ENCODE measurements around the gene RAD50.
"Not testable (repeated sequence)": the region's sequence is repeated elsewhere in the genome, so short reads cannot be mapped to it uniquely, and the experiment has no call there.

Gene RAD50

DNA sequence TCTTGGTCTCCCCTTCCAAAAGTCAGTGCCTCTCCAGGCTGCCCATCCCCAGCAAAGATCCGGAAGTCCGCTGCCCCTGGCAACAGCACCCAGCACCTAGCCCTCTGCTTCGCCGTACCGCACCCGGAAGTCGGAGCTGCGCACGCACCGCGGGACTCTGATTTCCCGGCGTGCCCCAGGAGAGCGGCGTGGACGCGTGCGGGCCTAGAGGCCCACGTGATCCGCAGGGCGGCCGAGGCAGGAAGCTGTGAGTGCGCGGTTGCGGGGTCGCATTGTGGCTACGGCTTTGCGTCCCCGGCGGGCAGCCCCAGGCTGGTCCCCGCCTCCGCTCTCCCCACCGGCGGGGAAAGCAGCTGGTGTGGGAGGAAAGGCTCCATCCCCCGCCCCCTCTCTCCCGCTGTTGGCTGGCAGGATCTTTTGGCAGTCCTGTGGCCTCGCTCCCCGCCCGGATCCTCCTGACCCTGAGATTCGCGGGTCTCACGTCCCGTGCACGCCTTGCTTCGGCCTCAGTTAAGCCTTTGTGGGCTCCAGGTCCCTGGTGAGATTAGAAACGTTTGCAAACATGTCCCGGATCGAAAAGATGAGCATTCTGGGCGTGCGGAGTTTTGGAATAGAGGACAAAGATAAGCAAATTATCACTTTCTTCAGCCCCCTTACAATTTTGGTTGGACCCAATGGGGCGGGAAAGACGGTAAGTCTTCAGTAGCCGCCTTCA is at the start of gene RAD50:
TSS of gene RAD50 (plus strand) at position 215 of the 715 bp plus-strand sequence. CDS start at position 563, 348 bp downstream.
- peak; percentile 93 for DNase-seq

DNA sequence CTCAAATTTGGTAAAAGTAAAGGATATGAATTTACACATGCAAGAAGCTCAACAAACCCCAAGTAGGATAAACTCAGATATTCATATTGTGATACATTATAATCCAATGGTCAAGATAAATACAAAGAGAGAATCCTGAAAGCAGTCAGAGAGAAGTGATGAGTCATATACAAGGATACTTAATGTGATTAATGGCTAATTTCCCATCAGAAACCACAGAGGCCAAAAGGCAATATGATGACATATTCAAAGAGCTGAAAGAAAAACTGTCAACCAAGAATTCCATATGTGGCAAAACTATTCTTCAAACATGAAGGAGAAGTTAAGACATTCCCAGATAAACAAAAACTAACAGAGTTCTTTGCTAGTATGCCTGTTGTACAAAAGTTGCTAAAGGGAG is 46.7 kb upstream of the RAD50 start:
- DNase-seq = no peak

DNA sequence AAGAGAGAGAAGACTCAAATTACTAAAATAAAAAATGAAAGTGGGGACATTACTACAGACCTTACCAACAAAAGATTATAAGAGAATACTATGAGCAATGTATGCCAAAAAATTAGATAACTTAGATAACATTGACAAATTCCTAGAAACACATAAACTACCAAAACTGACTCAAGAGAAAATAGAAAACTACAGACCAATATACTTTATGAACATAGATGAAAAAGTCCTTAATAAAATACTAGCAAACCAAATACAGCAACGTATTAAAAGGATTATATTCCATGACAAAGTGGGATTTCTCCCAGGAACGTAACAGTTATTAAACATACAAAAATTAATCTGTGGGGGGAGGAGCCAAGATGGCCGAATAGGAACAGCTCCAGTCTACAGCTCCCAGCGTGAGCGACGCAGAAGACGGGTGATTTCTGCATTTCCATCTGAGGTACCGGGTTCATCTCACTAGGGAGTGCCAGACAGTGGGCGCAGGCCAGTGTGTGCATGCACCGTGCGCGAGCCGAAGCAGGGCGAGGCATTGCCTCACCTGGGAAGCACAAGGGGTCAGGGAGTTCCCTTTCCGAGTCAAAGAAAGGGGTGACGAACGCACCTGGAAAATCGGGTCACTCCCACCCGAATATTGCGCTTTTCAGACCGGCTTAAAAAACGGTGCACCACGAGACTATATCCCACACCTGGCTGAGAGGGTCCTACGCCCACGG is 43.0 kb upstream of the RAD50 start:
- not testable (repeated sequence) for DNase-seq

DNA sequence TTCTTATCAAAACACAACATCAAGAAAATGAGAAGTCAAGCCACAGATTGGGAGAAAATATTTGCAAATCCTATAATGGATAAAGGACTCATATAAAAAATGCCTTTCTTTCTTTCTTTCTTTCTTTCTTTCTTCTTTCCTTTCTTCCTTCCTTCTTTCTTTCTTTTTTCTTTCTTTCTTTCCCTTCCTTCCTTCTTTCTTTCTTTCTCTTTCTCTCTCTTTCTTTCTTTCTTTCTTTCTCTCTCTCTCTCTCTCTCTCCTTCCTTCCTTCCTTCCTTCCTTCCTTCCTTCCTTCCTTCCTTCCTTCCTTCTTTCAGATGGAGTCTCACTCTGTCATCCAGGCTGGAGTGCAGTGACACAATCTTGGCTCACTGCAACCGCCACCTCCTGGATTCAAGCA is 34.7 kb upstream of the RAD50 start:
- DNase-seq = not testable (repeated sequence)

DNA sequence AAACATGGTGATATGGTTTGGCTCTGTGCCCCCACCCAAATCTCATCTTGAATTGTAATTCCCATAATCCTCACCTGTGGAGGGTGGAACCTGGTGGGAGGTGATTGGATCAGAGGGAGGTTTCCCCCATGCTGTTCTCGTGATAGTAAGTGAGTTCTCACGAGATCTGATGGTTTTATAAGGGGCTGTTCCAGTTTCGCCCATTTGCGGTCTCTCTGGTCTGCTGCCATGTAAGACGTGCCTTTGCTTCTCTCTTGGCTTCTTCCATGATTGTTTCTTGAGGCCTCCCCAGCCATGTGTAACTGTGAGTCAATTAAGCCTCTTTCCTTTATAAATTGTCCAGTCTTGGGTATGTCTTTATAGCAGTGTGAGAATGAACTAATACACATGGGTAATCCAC is 31.9 kb upstream of the RAD50 start:
- DNase-seq = not testable (repeated sequence)

DNA sequence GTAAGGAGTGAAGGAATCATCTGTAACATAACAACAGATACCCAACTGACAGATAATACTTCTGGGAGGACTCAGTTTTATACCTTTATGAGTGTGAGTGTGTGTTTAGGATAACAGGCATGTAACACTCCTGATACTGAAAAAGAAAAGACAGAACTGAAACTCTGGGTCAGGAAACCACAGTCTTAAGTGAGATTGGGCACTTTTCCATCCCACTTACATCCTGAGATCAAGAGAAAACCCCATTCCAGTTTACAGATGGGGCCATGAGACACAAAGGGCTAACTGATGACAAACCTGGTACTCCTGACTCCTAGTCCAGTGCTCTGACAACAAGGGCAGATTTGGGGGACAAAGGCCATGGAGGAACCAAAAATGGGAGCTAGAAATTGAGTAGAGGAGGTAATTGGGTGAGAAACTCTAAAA is 31.5 kb upstream of the RAD50 start:
- DNase-seq = no peak

DNA sequence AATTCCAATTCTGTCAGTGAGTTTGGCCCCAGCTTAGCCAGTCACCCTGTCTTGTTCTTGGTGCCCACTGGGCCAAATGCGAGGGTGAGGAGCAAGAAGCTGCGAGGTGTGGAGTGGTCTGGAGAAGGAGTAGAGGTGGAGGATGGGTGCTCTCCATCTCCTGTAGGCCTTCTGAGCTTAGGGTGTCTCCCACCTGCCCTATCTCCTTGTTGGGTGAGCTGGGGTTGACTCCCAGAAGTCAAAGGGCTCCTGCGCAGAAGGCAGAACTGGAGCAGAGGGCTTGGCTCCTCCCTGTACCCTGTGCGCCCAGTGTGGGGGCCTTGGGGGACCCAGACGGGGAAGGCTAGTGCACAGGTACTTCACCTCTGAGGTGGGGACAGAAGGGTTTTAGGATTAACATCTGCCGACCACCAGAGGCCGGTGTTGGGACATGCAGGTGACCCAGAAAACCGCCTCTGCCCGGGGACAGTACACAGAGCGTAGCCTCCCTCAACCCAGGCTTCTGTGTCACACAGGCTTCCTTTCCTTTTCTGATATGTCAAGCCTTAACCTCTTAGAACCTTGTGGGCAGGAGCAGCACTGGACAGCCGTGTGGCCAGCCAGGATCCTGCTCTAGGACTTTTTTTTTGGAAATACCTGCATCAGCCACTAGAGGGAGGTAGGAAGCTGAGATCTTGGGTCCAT is 30.3 kb upstream of the RAD50 start:
- peak; percentile 58 for DNase-seq

DNA sequence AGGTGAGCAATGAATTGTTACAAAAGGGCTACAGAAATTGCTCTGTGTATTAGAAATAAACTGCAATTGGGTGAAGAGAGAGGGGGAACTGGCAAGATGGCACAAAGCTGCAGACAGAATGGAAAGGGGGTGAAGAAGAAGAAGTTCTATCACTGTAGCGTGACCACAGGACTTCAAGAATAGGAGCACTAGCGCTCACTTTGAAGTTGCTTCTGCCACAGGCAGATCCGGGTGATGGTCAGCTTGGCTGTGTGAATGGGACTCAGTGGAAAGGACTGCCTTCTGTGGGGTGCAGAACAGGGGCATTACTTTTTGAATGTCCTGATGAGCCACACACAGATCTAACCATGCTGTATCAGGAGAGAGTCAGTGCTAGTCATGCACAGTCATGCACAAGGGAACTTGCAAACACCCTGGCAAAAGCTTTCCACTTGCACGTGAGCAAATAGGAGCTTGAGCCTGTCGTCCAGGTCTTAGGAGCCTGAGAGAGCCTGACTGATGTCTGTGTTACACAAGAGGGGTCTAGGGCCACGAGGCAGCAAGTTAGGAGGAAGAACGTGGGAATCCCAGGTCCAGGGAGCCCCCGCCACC is 29.7 kb upstream of the RAD50 start:
- DNase-seq = no peak

DNA sequence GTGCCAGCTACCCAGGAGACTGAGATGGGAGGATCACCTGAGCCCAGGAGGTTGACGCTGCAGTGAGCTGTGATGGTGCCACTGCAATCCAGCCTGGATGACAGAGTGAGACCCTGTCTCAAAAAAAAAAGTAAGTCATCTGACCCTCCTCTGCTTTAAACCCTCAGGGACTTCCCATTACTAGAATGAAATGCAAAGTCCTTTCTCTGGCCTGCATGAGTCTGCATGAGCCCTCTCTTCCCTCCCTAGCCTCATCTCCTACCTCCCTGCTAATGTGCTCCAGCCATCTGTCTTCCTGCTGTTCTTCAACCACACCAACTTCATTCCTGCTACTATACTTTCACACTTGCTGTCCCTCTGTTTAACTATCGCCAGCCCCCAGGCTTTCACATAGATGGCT is 28.8 kb upstream of the RAD50 start:
- DNase-seq = no peak

DNA sequence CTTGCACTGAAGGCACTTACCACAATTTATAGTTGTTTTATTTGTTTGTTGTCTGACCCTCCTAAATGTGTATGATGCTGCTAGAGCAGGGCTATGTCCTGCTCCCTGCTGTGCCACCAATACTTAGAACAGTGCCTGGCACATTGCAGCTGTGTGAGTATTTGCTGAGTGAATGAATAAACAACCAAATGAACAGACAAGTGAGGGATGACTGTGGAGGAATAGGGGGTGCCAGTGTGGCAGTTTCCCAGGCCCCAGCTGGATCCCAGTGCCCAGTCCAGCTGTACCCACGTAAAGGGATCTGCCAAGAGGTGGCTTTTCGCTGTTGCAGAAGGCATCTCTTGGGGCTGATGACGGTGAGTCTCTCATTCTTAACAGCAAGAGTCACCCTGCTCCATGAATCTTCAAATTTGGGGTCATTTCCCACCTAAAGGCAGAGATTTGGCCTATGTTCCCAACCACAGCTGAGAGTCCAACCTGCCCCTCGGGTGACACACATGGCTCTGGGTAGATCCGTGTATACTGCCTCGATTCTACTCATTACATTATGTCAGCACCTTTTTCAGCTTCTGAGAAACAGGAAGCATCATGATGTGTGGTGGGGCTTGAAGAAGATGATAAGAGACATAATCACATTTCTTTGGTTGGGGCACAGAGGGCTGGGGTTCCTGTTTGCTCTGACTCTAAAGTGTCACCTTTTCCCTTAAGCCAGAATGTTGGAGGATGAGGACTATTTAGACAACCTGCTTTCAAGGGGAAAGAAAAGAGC is 27.7 kb upstream of the RAD50 start:
- DNase-seq = peak; percentile 13

DNA sequence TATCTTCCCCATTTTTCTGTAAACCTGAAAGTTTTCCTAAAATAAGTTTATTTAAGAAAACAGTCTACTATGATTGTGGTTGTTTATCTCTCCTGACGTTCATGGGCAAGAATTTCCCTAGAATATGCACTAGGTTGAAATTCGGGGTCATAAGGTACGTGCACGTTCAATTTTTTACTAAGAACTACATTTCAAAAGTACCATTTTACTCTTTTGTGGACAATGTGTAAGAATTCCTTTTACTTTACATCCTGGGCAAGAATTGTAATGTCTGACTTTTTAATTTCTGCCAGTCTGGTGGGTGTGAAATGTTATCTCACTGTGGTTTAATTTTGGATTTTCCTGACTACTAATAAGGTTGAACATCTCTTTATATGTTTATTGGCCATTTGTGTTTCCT is 25.8 kb upstream of the RAD50 start:
- DNase-seq = no peak

DNA sequence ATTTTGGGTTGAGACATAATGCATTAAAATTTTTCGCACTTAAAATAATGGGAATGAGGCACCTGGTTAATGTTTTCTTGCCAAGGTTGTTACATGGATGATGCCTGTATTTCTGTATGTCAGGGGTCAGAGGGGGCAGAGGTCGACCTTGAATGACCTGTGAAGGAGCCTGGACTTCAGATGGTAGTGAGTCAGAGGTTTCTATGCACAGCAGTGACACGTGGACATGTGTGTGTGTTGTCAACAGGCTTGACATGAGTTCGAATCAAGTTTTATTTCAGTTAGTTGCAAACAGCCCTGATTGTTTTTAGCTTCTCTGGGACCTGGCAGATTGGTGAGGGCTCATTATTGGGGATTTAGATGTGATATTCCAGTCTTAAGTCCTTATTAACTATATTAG is 17.1 kb upstream of the RAD50 start:
- no peak for DNase-seq

DNA sequence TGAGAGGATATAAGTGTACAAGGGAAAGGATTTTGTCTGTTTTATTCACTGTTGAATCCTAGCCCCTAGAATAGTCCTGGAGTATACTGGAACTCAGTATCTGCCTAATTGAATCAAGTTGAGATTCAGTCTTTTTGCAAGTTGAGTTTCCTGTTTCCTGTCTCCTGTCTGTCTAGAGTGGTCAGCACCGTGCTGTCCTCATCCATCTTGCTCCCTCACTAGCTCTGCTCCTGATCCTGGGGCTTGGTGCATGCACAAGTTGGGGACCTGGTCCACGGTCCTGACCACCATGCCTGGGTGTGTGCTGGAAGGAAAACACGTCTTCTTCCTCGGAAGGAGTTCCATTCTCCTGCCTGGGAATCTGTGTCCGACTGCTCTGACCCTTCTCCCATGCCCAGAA is 16.6 kb upstream of the RAD50 start:
- no peak for DNase-seq

DNA sequence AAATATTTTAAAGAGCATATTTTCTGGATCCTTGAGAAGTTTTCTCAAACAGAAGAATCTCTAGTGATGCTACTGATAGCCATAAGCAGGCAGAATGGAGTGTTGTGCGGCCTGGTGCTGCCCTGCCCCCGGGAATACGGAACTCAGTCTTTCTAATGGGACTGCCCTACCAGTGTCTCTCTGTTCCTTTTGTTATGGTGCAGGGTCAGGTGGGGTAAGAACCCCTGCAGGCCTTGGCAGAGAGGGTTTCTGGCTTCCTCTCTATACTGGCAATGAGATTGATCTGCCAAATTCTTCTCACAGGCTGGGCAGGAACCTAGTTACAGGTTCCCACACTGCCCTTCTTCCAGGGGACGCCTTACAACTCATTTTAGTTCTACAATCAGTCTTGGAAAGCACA is 16.0 kb upstream of the RAD50 start:
- no peak for DNase-seq

DNA sequence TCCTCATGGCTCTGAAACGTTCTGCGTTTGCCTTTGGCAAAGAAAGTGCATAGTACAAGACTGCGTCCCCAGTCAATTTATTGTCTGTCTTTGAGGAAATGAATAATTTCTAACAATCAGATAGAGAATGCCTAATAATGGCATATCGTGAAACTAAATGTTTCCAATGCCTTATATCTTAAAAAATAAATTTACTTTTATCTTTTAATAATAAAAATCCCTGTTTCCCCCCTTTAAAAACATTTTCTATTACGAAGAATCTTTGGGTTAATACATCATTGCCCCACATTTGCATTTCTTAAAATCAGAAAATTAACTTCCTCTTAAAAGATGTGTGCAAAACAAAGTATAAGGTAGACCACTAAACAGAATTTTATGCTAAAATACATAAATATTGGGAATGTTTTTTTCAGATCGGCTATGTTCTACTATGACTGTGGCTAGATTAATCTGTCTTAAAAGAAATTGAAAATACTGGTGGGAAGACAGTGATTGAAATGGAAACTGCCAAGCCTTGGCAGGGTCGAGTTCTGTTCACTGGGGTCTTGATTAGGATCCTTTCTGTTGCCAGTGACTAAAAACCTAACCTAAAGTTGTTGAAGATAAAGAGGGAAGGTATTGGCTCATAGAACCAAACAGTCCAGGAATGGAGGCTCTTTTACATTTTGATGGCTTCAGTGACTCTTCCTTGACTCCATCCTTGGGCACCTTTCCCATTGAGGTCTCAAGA is 13.1 kb upstream of the RAD50 start, which contains the start of gene IL5:
TSS of gene IL5 (minus strand) at position 51 of the 730 bp plus-strand sequence. CDS start at position 7, 44 bp downstream.
- DNase-seq = no peak

DNA sequence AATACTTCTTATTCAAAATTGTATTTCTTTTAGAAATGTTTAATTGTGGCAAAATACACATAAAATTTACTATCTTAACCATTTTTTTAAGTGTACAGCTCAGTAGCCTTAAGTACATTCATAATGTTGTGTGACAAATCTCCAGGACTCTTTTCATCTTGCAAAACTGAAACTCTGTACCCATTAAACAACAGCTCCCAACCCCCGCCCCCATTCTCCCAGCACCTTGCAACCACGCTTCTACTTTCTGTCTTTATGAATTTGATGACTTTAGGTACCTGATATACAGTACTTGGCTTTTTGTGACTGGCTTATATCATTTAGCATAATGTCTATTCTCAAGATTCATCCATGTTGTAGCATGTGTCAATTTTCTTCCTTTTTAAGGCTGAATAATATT is 10.7 kb upstream of the RAD50 start:
- DNase-seq = no peak

DNA sequence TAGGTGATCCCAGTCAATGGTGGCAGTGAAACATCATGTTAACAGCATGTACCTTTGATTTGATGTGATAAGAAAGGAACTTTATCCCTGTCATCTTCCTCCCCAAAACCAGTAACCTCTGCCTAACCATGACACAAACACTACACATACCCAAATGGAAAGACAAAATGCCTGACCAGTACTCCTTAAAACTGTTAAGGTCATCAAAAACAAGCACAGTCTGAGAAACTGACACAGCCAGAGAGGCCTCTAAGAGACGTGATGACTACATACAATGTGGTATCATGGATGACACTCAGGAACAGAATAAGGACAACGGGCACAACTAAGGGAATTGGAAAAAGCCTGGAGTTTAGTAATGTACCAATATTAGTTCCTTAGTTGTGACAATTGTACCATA is 9.5 kb upstream of the RAD50 start:
- no peak for DNase-seq

DNA sequence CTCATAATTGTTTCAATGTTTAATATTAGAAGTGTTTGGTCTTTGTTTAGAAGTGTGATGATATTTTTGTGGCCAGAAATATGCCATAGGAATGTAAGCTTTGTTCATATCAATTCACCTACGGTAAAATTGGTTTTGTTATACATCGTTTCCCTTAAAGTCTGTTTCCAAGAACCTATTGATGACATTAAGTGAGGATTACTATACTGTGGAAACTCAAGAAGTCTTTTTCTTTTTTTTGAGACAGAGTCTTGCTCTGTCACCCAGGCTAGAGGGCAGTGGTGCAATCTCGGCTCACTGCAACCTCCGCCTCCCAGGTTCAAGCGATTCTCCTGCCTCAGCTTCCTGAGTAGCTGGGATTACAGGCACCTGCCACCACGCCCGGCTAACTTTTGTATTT is 7.9 kb upstream of the RAD50 start:
- DNase-seq = not testable (repeated sequence)

DNA sequence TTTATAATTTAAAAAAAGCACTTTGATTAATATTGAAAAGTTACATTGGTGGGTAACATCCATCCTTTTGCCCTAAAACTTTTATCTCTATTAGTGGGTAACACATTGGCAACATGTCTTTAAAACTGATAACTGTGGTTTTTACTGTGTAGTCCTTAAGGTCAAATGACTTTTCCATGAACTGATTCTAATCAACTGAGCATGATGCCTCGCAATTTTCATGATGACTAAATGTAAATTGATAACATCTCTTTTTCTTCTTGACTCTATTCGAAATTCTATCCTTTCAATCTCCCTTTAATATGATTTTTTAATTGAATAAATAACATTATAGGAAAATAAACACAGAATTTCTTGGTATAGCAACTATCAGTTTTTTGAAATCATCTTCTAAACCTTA is 7.2 kb upstream of the RAD50 start:
- no peak for DNase-seq

DNA sequence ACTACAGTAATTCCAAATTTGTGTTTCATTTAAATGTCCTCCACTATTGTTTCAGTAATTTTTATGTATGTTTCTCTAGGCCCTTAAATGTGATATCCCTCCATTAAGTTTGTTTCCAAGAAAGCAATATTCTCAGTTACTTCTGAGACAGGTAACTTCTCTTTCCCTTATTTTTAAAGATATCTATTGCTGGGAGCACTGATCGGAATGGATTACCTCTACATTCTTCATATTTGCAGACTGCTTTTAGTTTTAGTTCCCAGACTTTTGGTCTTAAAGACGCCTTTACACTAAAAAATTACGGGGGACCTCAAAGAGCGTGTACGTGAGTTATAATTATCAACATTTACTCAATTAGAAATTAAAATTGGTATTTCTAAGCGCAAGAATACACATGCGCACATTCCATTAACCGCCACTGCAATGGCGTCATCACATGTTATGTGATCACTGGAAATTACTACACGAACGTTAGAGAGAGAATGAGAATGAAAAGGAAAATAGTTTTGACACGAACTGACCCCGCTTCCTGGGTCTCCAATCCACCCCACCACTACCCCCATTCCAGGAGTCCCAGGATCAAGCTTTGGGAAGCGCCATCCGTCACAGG is 519 bp upstream of the RAD50 start:
- no peak for DNase-seq

DNA sequence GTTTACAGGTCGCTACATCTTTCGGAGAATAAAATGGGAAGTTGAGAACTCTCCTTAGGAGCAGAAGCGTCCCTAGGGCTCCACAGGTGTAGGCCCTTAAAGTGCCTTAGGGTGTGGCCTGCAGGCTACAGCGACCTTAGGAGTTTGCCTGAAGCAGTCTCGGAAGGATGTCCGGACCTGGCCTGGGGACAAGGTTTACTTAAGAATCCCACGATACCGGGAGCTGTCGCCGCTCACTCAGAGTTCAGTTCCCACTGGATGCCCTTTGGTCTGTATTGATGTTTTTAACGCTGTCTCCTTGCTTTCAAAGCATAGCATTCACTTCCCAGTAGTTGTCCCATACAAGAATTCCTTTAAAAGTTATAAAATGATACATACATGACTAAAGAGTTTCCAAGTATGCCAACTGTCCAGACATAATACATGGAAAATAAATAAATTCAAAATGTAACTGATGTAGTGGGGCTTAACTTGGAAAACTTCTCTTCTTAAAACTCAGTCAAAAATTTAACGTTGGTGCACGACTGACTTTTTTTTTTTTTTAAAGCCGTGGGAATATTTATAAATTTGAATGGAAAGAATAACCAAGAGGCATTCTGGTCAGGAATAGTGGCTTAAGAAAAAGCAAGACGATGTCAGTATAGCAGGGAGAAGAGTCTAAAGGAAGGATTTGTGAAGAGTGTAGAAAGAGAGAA is 848 bp downstream of the RAD50 start:
- peak; percentile 23 for DNase-seq
